OCI-LY3 (cell line): ENCODE data around the gene CEP135.
"Not testable (repeated sequence)": the region's sequence is repeated elsewhere in the genome, so short reads cannot be mapped to it uniquely, and the experiment has no call there.

ENCODE experiments used
- H2AFZ ChIP-seq: fragments of 200-600, 300-600 bp; shearing (Covaris generic); 2 replicates; pipeline ENCODE4 v1.6.0; 2014; ENCODE audit warnings: antibody characterized with exemption, low read depth, low read length
- H3K27ac ChIP-seq: fragments of 200-600, 300-600 bp; sonication (generic); 2 replicates; pipeline ENCODE4 v1.5.1; 2014; ENCODE audit warnings: mild to moderate bottlenecking, low read length, moderate library complexity, mixed read lengths
- H3K27me3 ChIP-seq: fragments of 200-600, 300-600 bp; sonication (generic); 2 replicates; pipeline ENCODE4 v1.6.1; 2014; ENCODE audit warnings: low read depth, low read length, mixed read lengths
- H3K36me3 ChIP-seq: fragments of 200-600, 300-600 bp; sonication (generic); replicated peaks from 2 replicates; pipeline ENCODE3; 2014; ENCODE audit warnings: low read depth, low read length, mixed read lengths
- H3K4me1 ChIP-seq: fragments of 300-600, 200-600 bp; sonication (generic); 2 replicates; pipeline ENCODE4 v1.6.1; 2014; ENCODE audit warnings: low read length, mixed read lengths
- H3K4me2 ChIP-seq: fragments of 200-600, 300-600 bp; sonication (generic); 2 replicates; pipeline ENCODE4 v1.6.1; 2014; ENCODE audit warnings: low read length, mixed read lengths
- H3K4me3 ChIP-seq: fragments of 300-600, 200-600 bp; sonication (generic); 2 replicates; pipeline ENCODE4 v1.5.1; 2014; ENCODE audit warnings: antibody characterized with exemption, mild to moderate bottlenecking, low read length, moderate library complexity
- H3K79me2 ChIP-seq: fragments of 300-600, 200-600 bp; shearing (Covaris generic); 2 replicates; pipeline ENCODE4 v1.6.1; 2014; ENCODE audit warnings: mild to moderate bottlenecking, low read length, mixed read lengths
- H3K9ac ChIP-seq: fragments of 300-600, 200-600 bp; shearing (Covaris generic); 2 replicates; pipeline ENCODE4 v1.6.0; 2014; ENCODE audit warnings: mild to moderate bottlenecking, low read length, moderate library complexity
- H3K9me3 ChIP-seq: fragments of 200-600, 300-600 bp; shearing (Covaris generic); 2 replicates; pipeline ENCODE4 v1.6.1; 2014; ENCODE audit warnings: low read length, mixed read lengths; ENCODE audit not compliant: insufficient read depth
- H4K20me1 ChIP-seq: fragments of 200-600, 300-600 bp; sonication (generic); 2 replicates; pipeline ENCODE4 v1.6.1; 2016; ENCODE audit warnings: low read length, mixed read lengths; ENCODE audit not compliant: insufficient read depth
- EZH2phosphoT487 ChIP-seq: fragments of 200-600 bp; shearing (Covaris generic); IDR thresholded peaks from 2 replicates; pipeline ENCODE4 v1.6.1; 2018; ENCODE audit warnings: antibody characterized with exemption, mixed run types, low read depth
- TF ChIP-seq, protein P1 (sequence below): fragments of 200-600, 300-600 bp; sonication (generic); IDR thresholded peaks from 2 replicates; pipeline ENCODE4 v1.5.1; 2014; ENCODE audit warnings: antibody characterized with exemption, low read length, low read depth

Gene CEP135

DNA sequence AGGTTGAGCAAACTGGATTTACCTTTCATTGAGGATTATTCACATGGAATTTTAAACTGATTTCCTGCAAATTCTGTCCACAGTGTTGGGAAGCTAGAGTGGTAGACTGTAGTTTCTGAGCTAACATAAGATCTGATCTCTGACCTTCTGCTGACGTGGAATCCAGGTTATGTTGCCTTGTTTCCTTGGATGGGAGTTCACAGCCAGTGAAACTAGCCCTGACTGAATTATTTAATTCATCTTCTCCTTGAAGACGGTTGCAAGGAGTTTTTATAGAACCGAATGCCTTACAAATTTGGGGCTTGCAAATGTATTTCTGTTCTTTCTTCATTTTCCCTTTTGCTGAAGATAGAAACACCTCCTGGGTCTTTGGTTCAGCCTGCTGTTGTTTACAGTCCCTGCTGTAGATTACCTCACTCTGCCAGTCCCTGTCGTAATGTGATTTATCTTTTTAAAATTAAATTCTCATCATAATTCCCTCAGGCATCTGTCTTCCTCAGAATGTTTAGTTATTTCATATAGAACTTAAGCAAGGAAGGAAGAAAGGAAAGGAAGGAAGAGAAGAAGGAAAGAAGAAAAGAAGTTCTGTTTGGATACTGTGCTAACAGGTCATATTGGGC lies 113.9 kb downstream of the CEP135 start:
- 0 out of 2 replicates have a peak, but pooled peaks cover 3% of the 10 kb centered on the region for H4K20me1 ChIP-seq
- no peak overlapping the region for H2AFZ ChIP-seq
- no peaks in the 10 kb centered on the region for H3K27me3 ChIP-seq
- no peak overlapping the region for H3K4me2 ChIP-seq
- H3K9me3 ChIP-seq, result no peaks in the 10 kb centered on the region
- TF ChIP-seq EZH2phosphoT487, result no peak
- TF ChIP-seq, protein P1, sequence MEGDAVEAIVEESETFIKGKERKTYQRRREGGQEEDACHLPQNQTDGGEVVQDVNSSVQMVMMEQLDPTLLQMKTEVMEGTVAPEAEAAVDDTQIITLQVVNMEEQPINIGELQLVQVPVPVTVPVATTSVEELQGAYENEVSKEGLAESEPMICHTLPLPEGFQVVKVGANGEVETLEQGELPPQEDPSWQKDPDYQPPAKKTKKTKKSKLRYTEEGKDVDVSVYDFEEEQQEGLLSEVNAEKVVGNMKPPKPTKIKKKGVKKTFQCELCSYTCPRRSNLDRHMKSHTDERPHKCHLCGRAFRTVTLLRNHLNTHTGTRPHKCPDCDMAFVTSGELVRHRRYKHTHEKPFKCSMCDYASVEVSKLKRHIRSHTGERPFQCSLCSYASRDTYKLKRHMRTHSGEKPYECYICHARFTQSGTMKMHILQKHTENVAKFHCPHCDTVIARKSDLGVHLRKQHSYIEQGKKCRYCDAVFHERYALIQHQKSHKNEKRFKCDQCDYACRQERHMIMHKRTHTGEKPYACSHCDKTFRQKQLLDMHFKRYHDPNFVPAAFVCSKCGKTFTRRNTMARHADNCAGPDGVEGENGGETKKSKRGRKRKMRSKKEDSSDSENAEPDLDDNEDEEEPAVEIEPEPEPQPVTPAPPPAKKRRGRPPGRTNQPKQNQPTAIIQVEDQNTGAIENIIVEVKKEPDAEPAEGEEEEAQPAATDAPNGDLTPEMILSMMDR, result no peak
- H3K4me3 ChIP-seq, result no peak overlapping the region
- no peaks in the 10 kb centered on the region for H3K36me3 ChIP-seq
- no peak overlapping the region for H3K27ac ChIP-seq
- no peaks in the 10 kb centered on the region for H3K79me2 ChIP-seq
- peaks cover 12% of the 10 kb centered on the region for H3K4me1 ChIP-seq
- no peak overlapping the region for H3K9ac ChIP-seq

DNA sequence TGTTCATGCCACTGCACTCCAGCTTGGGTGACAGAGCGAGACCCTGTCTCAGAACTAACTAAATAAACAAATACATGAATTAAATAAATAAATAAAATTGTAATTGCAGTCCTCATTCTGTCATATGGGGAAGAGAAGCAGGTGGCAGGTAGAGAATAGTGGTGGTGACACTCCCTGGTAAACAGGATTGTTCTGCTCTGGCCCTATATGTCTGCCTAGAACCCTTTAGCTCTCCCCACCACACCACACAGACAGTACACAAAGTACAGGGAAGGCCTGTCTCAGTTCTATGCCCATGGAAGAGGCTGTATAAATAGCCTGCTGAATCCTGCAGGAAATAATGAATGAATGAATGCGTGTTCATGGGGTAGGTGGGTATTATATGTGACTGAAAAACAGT lies 117.7 kb downstream of the CEP135 start:
- peaks cover 12% of the 10 kb centered on the region for H3K4me1 ChIP-seq
- TF ChIP-seq, protein P1, result no peak
- no peak for TF ChIP-seq EZH2phosphoT487
- no peak overlapping the region for H3K4me2 ChIP-seq
- no peaks in the 10 kb centered on the region for H3K9me3 ChIP-seq
- H3K79me2 ChIP-seq, result no peaks in the 10 kb centered on the region
- H3K4me3 ChIP-seq, result no peak overlapping the region
- H2AFZ ChIP-seq, result no peak overlapping the region
- H3K27ac ChIP-seq, result no peak overlapping the region
- H3K36me3 ChIP-seq, result no peaks in the 10 kb centered on the region
- H3K27me3 ChIP-seq, result no peaks in the 10 kb centered on the region
- H3K9ac ChIP-seq, result no peak overlapping the region
- H4K20me1 ChIP-seq, result 0 out of 2 replicates have a peak, but pooled peaks cover 3% of the 10 kb centered on the region

DNA sequence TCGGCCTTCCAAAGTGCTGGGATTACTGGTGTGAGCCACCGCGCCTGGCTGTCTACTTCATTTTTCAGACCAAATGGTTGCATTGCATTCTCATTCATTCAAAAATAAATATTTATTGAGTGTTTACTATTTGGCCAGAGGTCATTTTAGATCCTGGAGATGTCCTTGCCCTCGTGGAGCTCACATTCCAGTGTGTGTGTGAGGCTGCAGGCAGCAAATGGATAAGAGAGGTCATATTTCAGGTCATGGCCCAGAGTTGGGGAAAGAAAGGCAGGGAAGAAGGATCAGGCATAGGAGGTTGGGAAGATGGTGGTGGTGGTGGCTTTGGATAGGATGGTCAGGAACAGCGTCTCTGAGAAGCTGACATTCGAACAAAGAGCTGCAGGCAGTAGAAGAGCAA lies 119.1 kb downstream of the CEP135 start:
- Histone ChIP-seq H2AFZ (no peak overlapping the region), H3K27ac (no peak overlapping the region), H3K27me3 (no peaks in the 10 kb centered on the region), H4K20me1 (0 out of 2 replicates have a peak, but pooled peaks cover 3% of the 10 kb centered on the region), H3K9ac (no peak overlapping the region), H3K79me2 (no peaks in the 10 kb centered on the region), H3K9me3 (no peaks in the 10 kb centered on the region), H3K4me1 (peaks cover 12% of the 10 kb centered on the region), H3K4me3 (no peak overlapping the region), H3K36me3 (no peaks in the 10 kb centered on the region), H3K4me2 (no peak overlapping the region)
- TF ChIP-seq, protein P1, result no peak
- no peak for TF ChIP-seq EZH2phosphoT487

DNA sequence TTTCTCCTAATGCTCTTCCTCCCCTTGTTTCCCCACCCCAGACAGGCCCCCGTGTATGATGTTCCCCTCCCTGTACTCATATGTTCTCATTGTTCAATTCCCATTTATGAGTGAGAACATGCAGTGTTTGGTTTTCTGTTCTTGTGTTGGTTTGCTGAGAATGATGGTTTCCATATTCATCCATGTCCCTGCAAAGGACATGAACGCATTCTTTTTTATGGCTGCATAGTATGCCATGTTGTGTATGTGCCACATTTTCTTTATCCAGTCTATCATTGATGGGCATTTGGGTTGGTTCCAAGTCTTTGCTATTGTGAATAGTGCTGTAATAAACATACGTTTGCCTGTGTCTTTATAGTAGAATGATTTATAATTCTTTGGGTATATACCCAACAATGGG lies 124.0 kb downstream of the CEP135 start:
- H3K9ac ChIP-seq, H3K4me2 ChIP-seq, H3K9me3 ChIP-seq, H3K4me1 ChIP-seq, H3K27ac ChIP-seq, H3K36me3 ChIP-seq, H3K79me2 ChIP-seq, H2AFZ ChIP-seq, H4K20me1 ChIP-seq, H3K27me3 ChIP-seq, H3K4me3 ChIP-seq: not testable (repeated sequence)
